HG03097 (cell line): ENCODE data around the gene DNASE1.
A peak's percentile ranks its signal among the peaks of the same experiment; 100 is the strongest.
"Not testable (repeated sequence)": the region's sequence is repeated elsewhere in the genome, so short reads cannot be mapped to it uniquely, and the experiment has no call there.

Experiments
- ATAC-seq: cut with Tn5 transposase; IDR thresholded peaks from one replicate; pipeline ENCODE4 v1.9.1; 2021; ENCODE audit not compliant: unreplicated experiment, low FRiP score

Gene DNASE1, protein sequence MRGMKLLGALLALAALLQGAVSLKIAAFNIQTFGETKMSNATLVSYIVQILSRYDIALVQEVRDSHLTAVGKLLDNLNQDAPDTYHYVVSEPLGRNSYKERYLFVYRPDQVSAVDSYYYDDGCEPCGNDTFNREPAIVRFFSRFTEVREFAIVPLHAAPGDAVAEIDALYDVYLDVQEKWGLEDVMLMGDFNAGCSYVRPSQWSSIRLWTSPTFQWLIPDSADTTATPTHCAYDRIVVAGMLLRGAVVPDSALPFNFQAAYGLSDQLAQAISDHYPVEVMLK

DNA sequence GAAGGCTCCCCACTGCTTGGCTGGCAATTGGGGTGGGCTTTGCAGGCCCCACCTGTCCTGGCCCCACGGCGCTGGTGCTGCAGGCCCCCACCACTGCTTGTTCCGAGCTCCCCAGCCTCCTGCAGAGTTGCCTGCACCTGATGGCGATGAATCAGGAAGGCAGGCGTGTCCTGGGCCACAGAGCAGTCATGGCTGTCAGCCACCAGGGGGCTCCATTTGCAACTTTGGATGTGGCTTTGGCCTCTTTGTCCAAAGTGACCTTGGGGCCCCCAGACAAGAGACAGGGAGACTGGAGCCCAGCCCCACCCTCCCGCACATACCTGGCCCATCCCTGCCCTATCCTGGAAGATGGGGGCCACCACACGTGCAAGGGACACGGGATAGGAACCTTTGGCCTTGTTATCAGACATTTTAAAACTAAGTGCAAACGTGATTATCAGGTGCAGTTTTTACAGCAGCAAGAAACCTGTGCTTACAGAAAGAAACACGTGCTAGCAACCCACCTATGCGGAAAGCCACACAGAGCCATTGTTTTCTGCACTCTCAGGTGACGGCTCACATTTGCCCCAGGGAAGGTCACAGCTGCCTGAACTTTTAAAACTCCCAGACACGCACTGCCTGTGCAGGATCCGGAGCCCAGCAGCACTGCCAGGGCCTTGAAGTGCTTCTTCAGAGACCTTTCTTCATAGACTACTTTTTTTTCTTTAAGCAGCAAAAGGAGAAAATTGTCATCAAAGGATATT lies at the start of gene DNASE1:
Gene DNASE1, plus strand, starts transcription at position 443 of the 743 bp plus-strand sequence. CDS start 683 bp downstream, outside the sequence.
- no peak for ATAC-seq

DNA sequence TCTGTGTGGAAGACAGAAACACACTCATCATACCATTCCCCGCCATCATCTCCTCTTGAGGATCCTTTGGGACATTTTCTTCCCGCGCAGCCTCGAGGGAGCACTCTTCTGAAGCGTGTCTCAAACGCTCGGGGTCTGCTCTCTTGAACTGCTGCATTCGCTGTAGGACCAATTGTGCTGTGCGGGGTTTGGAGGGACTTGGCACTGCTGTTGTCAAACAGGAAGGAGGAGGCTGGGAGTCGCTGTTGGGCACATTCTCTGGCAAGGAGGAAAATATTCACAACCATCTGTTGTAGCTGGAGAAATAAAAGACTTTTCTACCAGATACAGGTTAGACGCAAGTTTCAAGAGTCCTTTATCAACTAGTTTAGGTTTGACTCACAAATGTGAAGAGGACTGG lies 48.0 kb upstream of the DNASE1 start:
- no peak for ATAC-seq

DNA sequence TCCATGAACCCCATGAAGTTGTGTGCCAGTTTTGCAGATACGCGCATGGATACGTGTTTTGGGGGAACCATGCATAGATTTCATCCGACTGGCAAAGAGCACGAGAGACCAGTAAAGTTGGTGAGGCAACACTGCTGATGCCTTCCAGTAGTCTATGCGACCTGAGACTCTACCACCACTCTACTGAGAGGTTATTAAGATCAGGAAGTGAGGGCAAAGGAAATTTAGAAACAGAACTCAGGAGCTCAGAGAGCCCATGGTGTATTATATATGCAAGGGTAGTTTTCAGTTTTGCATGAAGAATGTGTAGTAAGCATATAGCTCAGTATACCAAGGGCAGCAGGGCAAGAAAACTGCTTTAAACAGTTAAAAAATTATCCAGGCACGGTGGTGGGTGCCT lies 47.3 kb upstream of the DNASE1 start:
- no peak for ATAC-seq

DNA sequence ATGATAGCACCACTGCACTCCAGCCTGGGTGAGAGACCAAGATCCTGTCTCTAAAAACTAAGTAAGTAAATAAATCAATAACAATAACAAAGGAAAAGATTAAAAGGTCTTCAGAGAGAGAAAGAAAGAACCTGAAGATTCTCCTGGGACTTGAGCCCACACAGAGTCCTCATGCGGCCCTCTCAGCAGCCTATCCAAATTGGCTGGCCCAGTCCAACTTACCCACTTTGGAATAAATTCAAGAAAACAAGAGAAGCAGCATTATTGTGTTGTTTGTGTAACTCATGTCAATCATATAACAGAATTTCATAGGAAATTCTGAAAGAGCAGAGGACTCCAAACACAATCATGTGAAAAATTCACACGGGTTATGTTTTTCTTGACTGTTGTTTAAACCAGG lies 46.9 kb upstream of the DNASE1 start:
- ATAC-seq = no peak

DNA sequence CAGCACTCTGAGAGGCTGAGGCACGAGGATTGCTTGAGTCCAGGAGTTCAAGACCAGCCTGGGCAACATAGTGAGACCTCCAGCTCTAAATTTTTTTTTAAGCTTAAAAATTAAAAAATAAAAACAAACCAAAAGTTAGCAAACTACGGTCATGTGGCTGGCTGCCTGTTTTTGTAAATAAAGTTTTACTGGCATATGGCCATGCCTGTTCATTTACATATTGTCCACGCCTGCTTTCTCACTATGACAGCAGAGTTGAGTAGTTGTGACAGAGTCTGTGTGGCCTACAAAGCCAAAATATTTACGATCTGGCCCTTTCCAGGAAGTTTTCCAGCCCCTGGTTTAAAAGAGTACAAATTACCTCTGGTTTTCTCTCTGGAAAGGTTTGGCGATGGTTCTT lies 46.4 kb upstream of the DNASE1 start:
- no peak for ATAC-seq

DNA sequence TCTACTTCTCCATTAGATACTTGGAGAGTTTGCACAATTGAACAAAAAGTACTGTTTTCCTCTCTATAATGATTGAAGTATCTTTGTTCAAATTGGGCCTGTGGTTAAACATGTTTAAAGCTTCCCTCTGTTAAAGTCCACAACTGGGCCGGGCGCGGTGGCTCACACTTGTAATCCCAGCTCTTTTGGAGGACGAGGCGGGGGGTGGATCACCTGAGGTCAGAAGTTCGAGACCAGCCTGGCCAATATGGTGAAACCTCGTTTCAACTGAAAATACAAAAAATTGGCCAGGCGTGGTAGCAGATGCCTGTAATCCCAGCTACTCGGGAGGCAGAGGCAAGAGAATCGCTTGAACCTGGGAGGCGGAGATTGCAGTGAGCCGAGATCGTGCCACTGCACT lies 45.5 kb upstream of the DNASE1 start:
- ATAC-seq = not testable (repeated sequence)

DNA sequence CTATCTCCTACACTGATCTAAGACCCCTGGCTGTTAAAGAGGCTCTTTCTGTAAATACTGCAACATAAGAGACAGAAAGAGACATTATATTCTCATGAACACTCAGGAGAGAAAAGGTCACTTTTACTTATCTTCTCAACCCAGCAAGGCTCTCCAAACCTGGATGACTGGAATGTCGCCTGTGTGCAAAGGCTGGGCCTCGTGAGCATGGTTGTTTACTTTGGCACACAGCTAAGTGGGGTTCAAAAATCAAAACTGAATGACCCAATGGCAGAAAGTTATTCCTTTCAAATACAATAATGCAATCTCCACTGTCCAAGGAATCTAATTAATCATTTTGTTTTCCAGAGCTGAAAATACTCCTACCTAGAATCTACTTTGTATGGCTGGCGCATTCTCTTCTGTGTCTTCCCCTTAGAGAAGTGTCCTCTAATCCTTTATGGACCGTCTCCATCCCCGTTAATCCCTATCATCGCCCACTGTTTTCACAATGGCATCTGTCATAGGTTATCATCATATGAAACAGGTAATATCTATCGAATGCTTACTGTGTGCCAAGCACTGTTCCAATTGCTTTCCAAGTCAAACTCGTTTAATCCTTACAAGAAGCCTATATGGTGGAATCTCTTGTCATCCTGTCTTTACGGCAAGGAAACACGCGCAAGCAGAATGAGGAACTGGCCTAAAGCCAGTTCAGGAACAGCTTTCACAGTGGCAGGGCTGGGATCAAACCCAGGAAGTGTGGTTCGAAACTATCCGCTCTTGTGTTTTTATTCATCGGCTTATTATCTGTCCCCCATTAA lies 44.4 kb upstream of the DNASE1 start:
- no peak for ATAC-seq

DNA sequence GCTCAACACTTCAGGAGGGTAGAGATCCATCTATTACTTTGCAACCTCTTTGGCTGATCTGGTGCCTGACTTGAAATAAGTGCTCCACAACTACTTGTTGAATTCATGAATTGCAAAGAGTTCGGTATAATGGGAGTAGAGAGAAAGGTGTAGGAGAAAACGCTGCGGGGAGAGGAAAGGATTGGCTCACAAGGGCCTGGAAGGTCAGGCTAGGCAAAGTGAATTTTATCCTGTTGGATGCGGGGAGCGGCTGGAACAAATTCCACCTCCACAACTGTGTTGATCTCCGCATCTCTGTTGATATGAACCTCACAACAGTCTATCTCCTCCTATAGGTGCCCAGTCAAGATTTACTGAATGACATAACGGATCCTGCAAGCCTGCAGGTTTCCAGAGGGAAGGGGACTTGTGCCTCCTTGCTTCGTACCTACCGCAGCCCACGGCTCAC lies 43.8 kb upstream of the DNASE1 start:
- ATAC-seq = no peak

DNA sequence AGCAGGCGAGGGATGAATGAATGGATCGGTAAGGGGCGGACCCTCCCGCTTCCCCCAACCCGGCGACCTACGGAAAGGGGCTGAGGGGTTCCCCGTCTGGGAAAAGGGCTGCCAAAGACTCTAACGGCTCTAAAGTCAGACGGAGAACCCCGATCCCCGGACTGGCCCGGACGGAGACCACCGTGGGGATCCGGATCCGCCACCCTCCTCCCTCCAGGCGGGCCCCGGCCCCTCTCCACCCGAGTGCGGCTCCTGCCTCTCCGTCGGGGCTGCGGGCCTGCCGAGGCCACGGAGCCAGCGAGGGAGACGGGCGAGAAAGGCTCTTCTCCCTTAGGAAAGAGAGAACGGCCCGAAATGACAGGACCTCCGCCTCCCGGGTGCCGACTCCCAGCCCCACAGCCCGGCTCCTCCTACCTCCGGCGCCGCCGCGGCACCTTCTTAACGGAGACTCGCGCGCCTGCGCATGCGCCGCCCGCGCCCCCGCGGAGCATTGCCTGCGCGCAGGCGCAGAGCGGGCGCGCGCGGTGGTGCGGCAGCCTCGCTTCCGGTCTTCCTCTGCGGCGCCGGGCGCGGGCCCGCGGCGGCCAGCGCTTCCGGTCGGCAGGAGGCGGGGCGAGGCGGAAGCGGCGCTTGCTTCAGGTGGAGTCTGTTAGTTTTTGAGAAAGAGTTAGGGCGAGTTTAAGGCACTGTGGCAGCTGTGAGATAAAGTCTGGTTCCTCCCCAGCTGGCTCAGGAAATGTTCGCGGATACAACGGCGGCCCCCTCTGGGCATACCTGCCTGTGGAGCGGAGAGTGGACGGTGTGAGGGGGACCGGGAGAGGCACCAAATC lies 43.1 kb upstream of the DNASE1 start, which contains the start of gene SLX4:
Gene SLX4, minus strand, starts transcription at position 461 of the 830 bp plus-strand sequence. CDS start 2,642 bp downstream, outside the sequence.
- ATAC-seq = peak; percentile 85

DNA sequence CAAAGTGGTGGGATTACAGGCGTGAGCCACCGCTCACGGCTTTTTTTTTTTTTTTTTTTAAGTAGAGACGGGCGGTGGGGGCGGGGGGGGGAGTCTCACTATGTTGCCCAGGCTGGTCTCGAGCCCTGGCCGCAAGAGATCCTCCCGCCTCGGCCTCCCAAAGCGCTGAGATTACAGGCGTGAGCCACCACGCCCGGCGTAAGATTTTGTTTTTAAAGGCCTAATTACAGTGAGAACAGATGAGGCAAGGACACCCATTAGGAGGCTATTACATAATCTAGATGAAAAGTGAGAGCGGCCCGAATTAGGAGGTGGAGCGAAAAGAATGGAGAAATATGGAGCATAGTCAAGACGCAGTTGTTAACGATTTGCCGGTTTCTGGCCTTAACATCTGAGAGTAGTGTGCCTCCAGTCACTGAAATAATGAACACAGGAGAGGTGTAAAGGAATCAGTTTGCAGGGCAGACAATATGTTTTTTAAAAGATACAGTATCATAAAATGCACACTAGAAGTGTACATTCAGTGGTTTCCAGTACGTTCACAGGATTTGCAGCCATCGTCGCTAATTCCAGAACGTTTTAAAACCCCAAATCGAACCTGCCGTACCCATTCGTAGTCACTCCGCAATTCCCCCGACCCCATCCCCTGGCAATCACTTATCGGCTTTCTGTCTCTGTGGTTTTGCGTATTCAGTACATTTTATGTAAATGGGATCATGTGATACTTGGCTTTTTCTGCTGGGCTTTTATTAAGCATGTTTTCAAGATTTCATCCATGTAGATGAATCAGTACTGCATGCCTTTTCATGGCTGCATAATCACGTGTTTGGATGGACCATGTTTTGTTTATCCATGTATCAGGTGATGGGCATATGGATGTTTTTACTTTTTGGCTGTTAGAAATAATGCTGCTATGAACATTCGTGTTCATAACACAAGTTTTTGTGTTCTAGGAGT lies 41.7 kb upstream of the DNASE1 start:
- ATAC-seq = no peak

DNA sequence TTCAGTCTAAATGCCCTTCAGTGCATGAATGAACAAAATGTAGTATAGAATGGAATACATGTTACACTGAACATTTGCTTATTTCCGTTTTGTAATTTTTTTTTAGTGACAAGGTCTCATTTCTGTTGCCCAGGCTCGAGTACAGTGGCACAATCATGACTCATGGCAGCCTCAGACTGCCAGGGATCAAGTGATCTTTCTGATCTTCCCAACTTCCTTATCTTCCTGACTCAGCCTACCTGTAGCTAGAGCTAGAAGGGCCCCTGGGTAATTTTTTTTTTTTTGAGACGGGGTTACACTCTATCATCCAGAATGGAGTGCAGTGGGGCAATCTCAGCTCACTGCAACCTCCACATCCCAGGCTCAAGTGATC lies 35.7 kb upstream of the DNASE1 start:
- ATAC-seq = no peak

DNA sequence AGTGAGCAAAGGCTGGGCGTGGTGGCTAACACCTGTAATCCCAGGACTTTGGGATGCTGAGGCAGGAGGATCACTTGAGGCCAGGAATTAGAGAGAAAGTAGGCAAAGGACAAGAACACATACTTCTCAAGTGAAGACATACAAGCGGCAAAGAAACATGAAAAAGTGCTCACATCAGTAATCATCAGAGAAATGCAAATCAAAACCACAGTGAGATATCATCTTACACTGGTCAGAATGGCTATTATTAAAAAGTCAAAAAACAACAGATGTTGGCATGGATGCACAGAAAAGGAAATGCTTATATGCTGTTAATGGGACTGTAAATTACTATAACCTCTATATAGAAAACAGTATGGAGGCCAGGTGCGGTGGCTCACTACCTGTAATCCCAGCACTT lies 30.8 kb upstream of the DNASE1 start:
- ATAC-seq = no peak

DNA sequence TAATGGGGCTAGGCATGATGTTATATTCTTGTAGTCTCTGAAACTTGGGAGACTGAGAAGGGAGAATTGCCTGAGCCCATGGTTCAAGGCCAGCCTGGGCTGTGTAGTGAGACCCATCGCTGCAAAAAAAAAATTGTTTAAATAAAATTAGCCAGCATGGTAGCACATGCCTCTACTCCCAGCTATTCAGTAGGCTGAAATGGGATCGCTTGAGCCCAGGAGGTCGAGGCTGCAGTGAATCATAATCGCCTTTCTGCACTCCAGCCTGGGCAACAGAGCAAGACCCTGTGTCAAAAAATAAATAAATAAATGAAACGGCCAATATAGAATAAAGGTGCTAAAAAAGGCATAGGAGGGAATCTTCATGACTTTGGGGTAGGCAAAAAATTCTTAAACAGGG lies 29.2 kb upstream of the DNASE1 start:
- ATAC-seq = no peak

DNA sequence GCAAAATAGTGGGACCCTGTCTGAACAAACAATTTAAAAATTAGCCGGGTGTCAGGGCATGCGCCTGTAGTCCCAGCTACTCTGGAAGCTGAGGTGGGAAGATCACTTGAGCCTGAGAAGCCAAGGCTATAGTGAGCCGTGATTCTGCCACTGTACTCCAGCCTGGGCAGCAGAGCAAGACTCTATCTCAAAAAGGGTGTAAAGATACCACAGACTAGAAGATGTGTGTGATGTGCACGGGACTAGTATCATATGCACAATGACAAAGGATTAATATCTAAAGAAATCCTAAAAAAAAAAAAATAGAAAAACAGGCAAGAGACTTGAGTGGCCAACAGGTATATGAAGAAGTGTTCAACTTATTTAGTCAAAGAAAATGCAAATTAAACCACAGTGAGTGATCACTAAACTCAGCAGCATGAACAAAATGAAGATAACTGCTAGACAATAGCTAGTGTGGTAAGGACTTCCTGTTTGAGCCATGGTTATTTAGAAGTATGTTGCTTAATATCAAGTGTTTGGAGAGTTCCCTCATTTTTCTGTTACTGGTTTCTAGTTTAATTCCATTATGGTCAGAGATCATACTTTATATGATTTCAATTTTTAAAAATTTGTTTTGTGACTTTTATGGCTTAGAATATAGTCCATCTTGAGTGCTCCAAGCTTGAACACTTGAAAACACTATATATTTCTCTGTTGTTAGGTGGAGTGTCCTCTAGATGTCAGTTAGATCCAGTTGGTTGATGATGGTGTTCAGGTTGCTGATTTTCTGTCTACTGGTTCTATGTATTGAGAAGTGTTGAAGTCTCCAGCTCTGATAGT lies 28.4 kb upstream of the DNASE1 start:
- peak; percentile 45 for ATAC-seq

DNA sequence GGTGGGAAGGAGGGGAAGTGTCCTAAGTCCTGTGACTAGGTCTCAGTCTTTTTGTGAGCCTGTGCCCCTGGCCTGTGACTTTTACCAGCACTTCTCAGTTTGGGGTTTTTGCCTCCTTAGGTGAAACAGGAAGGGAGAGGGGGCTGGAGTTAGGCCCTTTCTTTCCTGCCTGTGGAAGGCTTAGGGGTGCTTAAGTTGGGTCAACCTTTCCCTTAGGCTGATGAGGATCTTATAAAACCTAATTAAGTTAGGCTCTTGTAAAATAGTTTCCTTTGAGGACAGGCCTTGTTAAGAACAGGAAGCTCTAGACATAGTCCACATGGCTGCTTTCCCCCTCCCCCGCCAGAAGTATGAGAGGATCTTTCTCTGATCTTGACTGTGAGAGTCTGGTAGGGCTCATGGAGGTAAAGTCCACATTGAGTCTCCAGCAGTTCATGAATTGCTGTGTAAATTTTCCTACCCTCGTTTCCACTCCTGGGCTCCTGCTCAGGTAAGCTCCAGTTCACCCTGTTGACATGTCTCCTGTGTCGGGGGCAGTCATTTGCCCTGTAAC lies 17.0 kb upstream of the DNASE1 start:
- ATAC-seq = no peak

DNA sequence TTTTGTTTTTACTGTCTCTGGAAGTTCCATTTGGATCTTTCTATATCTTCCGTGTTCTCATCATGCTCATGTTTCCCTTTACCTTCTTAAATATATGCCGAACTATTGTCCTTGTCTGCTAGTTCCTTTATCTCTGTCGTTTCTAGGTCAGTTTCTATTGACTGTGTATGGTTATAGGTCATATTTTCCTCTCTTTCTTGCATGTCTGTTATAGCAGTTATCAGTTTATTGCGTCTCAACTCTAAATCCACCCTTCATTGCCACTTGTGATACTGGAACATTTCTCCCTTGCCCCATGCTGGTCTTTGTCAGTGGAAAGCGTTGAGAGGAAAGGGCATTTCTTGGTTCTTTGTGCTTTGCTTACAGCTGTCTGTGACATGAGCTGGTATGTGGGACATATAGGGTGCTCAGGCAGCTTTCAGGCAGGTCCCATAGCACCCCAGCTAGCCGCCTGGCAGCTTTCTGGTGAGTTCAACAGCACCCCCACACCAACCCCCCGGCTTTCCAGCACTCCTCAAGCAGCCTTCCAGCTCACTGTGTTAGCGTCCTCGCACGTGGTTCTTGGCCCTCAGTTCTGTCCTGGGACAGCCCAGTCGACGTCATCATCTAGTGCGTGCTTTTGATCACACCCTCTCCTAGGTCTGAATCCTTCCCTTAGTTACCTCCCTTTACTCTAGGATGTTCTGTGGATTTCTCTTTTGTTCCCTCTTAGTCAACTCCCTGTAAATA lies 15.4 kb upstream of the DNASE1 start:
- no peak for ATAC-seq

DNA sequence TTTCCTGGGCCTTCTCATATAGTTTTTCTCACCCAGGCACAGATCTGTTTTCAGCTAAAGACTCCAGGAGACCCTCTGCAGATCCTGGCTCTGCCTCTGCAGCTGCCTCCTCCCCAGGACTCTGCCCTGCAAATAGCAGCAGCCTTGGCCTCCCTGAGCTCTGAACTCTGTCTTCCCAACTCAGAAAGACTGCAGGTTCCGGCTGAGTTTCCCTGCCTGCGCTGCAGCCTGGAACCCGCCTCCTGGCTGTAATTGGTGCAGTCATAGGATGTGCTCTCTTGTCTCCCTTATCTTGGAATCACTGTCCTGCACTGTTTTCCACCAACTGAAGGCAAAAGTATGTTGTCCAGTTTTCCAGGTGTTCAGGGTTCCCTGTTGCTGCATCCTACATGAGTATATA lies 14.3 kb upstream of the DNASE1 start:
- no peak for ATAC-seq
